Activated naive CD8-positive, alpha-beta T cell treated with anti-CD3 and anti-CD28 coated beads for 36 hours (primary cell): ENCODE measurements around the gene RALGPS1. TPM values are rescaled to one million over a fixed set of nuclear protein-coding genes. Genes with fewer than 3 reads are reported as not detected.
A peak's percentile ranks its signal among the peaks of the same experiment; 100 is the strongest.

Source experiments
- DNase-seq: peaks from one replicate; pipeline ENCODE4 v3.0.0; 2021
- H3K27ac Mint-ChIP-seq: one replicate; pipeline ENCODE4 v1.8.0; 2022; ENCODE audit warnings: mild to moderate bottlenecking, moderate library complexity, mixed read lengths
- H3K27me3 Mint-ChIP-seq: one replicate; pipeline ENCODE4 v1.8.0; 2022; ENCODE audit warnings: mild to moderate bottlenecking, mixed read lengths
- H3K36me3 Mint-ChIP-seq: one replicate; pipeline ENCODE4 v1.8.0; 2021; ENCODE audit warnings: mild to moderate bottlenecking, mixed read lengths
- H3K4me1 Mint-ChIP-seq: one replicate; pipeline ENCODE4 v1.8.0; 2021; ENCODE audit warnings: mixed read lengths
- H3K4me3 Mint-ChIP-seq: one replicate; pipeline ENCODE4 v1.8.0; 2022; ENCODE audit warnings: mild to moderate bottlenecking, moderate library complexity, mixed read lengths
- H3K9me3 Mint-ChIP-seq: one replicate; pipeline ENCODE4 v1.8.0; 2022; ENCODE audit warnings: mixed read lengths
- total RNA-seq, 2 experiments: library from RNA; stranded (reverse); gene quantifications; one replicate each; pipeline ENCODE4 v1.2.3, GENCODE V29; 2021

Gene RALGPS1
- total RNA-seq, 2 experiments from 2014 or later, result 0.56 to 1.1 TPM

GRCh38 chr9:127105805-127106465, 191.4 kb downstream of the RALGPS1 start:
- Mint-ChIP-seq H3K27me3 (no peaks in the 10 kb centered on the region), H3K9me3 (no peaks in the 10 kb centered on the region), H3K27ac (no peak overlapping the region), H3K4me3 (no peak overlapping the region), H3K36me3 (no peaks in the 10 kb centered on the region), H3K4me1 (no peaks in the 10 kb centered on the region)
- no peak for DNase-seq

- Mint-ChIP-seq H3K4me3 (no peak overlapping the region), H3K36me3 (no peaks in the 10 kb centered on the region), H3K27ac (no peak overlapping the region), H3K9me3 (no peaks in the 10 kb centered on the region), H3K27me3 (no peaks in the 10 kb centered on the region), H3K4me1 (no peaks in the 10 kb centered on the region)
- DNase-seq, result no peak
Measured at GRCh38 chr9:127106466-127106855, 191.9 kb downstream of the RALGPS1 start.

- no peak for DNase-seq
- H3K36me3 Mint-ChIP-seq, result no peaks in the 10 kb centered on the region
- H3K4me3 Mint-ChIP-seq, result no peak overlapping the region
- no peaks in the 10 kb centered on the region for H3K27me3 Mint-ChIP-seq
- no peaks in the 10 kb centered on the region for H3K9me3 Mint-ChIP-seq
- no peaks in the 10 kb centered on the region for H3K4me1 Mint-ChIP-seq
- no peak overlapping the region for H3K27ac Mint-ChIP-seq
Measured at GRCh38 chr9:127107171-127107928, 192.8 kb downstream of the RALGPS1 start.

- H3K36me3 Mint-ChIP-seq, result no peaks in the 10 kb centered on the region
- H3K27ac Mint-ChIP-seq, result no peak overlapping the region
- DNase-seq, result no peak
- H3K4me3 Mint-ChIP-seq, result no peak overlapping the region
- H3K4me1 Mint-ChIP-seq, result no peaks in the 10 kb centered on the region
- no peaks in the 10 kb centered on the region for H3K27me3 Mint-ChIP-seq
- no peaks in the 10 kb centered on the region for H3K9me3 Mint-ChIP-seq
Measured at GRCh38 chr9:127107929-127108876, 193.6 kb downstream of the RALGPS1 start.

- Mint-ChIP-seq H3K27ac (no peak overlapping the region), H3K36me3 (no peaks in the 10 kb centered on the region), H3K4me3 (no peak overlapping the region), H3K4me1 (no peaks in the 10 kb centered on the region), H3K9me3 (no peaks in the 10 kb centered on the region), H3K27me3 (no peaks in the 10 kb centered on the region)
- DNase-seq, result no peak
Measured at GRCh38 chr9:127109212-127109711, 194.7 kb downstream of the RALGPS1 start.

GRCh38 chr9:127112056-127112455, 197.5 kb downstream of the RALGPS1 start:
- Mint-ChIP-seq H3K27ac (no peak overlapping the region), H3K36me3 (no peaks in the 10 kb centered on the region), H3K4me3 (no peak overlapping the region), H3K9me3 (no peaks in the 10 kb centered on the region), H3K27me3 (peaks cover 1% of the 10 kb centered on the region), H3K4me1 (peaks cover 7% of the 10 kb centered on the region)
- no peak for DNase-seq

GRCh38 chr9:127112735-127113161, 198.2 kb downstream of the RALGPS1 start:
- Mint-ChIP-seq H3K27me3 (peaks cover 7% of the 10 kb centered on the region), H3K4me1 (peaks cover 8% of the 10 kb centered on the region), H3K9me3 (no peaks in the 10 kb centered on the region), H3K27ac (no peak overlapping the region), H3K4me3 (no peak overlapping the region), H3K36me3 (no peaks in the 10 kb centered on the region)
- no peak for DNase-seq

GRCh38 chr9:127113191-127113972, 198.8 kb downstream of the RALGPS1 start:
- Mint-ChIP-seq H3K27me3 (peaks cover 7% of the 10 kb centered on the region), H3K9me3 (no peaks in the 10 kb centered on the region), H3K36me3 (no peaks in the 10 kb centered on the region), H3K27ac (no peak overlapping the region), H3K4me3 (no peak overlapping the region), H3K4me1 (peaks cover 8% of the 10 kb centered on the region)
- no peak for DNase-seq

GRCh38 chr9:127114606-127115005, 200.0 kb downstream of the RALGPS1 start:
- peaks cover 7% of the 10 kb centered on the region for H3K27me3 Mint-ChIP-seq
- no peak overlapping the region for H3K27ac Mint-ChIP-seq
- no peak for DNase-seq
- H3K4me1 Mint-ChIP-seq, result peaks cover 8% of the 10 kb centered on the region
- no peak overlapping the region for H3K4me3 Mint-ChIP-seq
- H3K9me3 Mint-ChIP-seq, result no peaks in the 10 kb centered on the region
- no peaks in the 10 kb centered on the region for H3K36me3 Mint-ChIP-seq

GRCh38 chr9:127116088-127116726, 201.6 kb downstream of the RALGPS1 start:
- peaks cover 8% of the 10 kb centered on the region for H3K4me1 Mint-ChIP-seq
- peaks cover 21% of the 10 kb centered on the region for H3K27me3 Mint-ChIP-seq
- H3K4me3 Mint-ChIP-seq, result no peak overlapping the region
- H3K36me3 Mint-ChIP-seq, result no peaks in the 10 kb centered on the region
- peak; percentile 17 for DNase-seq
- no peaks in the 10 kb centered on the region for H3K9me3 Mint-ChIP-seq
- peak overlapping the region; percentile 67 for H3K27ac Mint-ChIP-seq

GRCh38 chr9:127116957-127117356, 202.4 kb downstream of the RALGPS1 start:
- H3K27ac Mint-ChIP-seq, result no peak overlapping the region
- no peak overlapping the region for H3K4me3 Mint-ChIP-seq
- H3K36me3 Mint-ChIP-seq, result no peaks in the 10 kb centered on the region
- no peak for DNase-seq
- no peaks in the 10 kb centered on the region for H3K9me3 Mint-ChIP-seq
- H3K27me3 Mint-ChIP-seq, result peaks cover 29% of the 10 kb centered on the region
- peaks cover 8% of the 10 kb centered on the region for H3K4me1 Mint-ChIP-seq

GRCh38 chr9:127117801-127118200, 203.2 kb downstream of the RALGPS1 start:
- Mint-ChIP-seq H3K9me3 (no peaks in the 10 kb centered on the region), H3K27me3 (peaks cover 36% of the 10 kb centered on the region), H3K4me1 (peaks cover 8% of the 10 kb centered on the region), H3K27ac (no peak overlapping the region), H3K4me3 (no peak overlapping the region), H3K36me3 (no peaks in the 10 kb centered on the region)
- DNase-seq, result no peak

- Mint-ChIP-seq H3K4me3 (no peak overlapping the region), H3K36me3 (no peaks in the 10 kb centered on the region), H3K27me3 (peaks cover 46% of the 10 kb centered on the region), H3K27ac (no peak overlapping the region), H3K4me1 (peaks cover 8% of the 10 kb centered on the region), H3K9me3 (no peaks in the 10 kb centered on the region)
- no peak for DNase-seq
Measured at GRCh38 chr9:127118597-127119319, 204.2 kb downstream of the RALGPS1 start.
